ENCODE results near the gene GLI1. TPM values are rescaled to one million over a fixed set of nuclear protein-coding genes. Genes with fewer than 3 reads are reported as not detected.

The GLI1 gene
- total RNA-seq, 1 donor from 2014 or later: 0.26 TPM

DNA sequence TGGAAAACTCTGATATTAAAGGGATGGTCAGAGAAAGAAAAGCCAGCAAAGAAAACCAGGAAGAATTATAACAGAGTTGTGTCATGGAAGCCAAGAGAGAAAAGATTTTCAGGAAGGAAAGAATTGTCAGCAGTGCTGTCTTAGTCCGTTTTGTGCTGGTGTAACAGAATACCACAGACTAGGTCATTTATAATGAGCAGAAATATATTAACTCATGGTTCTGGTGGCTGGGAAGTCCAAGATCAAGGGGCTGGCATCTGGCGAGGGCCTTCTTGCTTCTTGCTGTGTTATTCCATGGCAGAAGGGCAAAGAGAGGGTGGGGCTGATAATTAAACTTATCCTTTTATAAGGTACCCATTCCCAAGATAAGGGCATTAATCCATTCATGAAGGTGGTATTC lies 10.9 kb upstream of the GLI1 start:
- Histone ChIP-seq H3K4me3 (ENCODE audit: low read depth, low read length) (no peak overlapping the region), H3K27me3 (ENCODE audit: control insufficient read depth, insufficient read depth, low read length) (no peaks in the 10 kb centered on the region), H3K36me3 (ENCODE audit: control insufficient read depth, insufficient read depth, low read length) (no peaks in the 10 kb centered on the region)
- FAIRE-seq (no peak), DNase-seq (ENCODE audit: low read depth) (no peak)
- TF ChIP-seq, protein P1, sequence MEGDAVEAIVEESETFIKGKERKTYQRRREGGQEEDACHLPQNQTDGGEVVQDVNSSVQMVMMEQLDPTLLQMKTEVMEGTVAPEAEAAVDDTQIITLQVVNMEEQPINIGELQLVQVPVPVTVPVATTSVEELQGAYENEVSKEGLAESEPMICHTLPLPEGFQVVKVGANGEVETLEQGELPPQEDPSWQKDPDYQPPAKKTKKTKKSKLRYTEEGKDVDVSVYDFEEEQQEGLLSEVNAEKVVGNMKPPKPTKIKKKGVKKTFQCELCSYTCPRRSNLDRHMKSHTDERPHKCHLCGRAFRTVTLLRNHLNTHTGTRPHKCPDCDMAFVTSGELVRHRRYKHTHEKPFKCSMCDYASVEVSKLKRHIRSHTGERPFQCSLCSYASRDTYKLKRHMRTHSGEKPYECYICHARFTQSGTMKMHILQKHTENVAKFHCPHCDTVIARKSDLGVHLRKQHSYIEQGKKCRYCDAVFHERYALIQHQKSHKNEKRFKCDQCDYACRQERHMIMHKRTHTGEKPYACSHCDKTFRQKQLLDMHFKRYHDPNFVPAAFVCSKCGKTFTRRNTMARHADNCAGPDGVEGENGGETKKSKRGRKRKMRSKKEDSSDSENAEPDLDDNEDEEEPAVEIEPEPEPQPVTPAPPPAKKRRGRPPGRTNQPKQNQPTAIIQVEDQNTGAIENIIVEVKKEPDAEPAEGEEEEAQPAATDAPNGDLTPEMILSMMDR (IDR thresholded peaks at IDR 0.05; ENCODE audit: insufficient read depth, low read length, severe bottlenecking): no peak

DNA sequence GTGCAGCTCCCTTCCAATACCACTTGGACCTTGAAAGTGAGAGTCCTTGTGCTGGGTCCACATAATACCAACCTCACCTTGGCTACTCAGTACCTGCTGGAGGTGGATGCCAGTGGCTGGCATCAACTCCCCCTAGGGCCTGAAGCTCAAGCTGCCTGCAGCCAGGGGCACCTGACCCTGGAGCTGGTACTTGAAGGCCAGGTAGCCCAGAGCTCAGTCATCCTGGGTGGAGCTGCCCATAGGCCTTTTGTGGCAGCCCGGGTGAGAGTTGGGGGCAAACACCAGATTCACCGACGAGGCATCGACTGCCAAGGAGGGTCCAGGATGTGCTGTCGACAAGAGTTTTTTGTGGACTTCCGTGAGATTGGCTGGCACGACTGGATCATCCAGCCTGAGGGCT lies 10.2 kb upstream of the GLI1 start:
- H3K27me3 ChIP-seq (ENCODE audit: control insufficient read depth, insufficient read depth, low read length): no peaks in the 10 kb centered on the region
- TF ChIP-seq, protein P1 (IDR thresholded peaks at IDR 0.05; ENCODE audit: insufficient read depth, low read length, severe bottlenecking): no peak
- DNase-seq (ENCODE audit: low read depth) (no peak), FAIRE-seq (no peak)
- H3K36me3 ChIP-seq (ENCODE audit: control insufficient read depth, insufficient read depth, low read length): no peaks in the 10 kb centered on the region
- no peak overlapping the region for H3K4me3 ChIP-seq (ENCODE audit: low read depth, low read length)

DNA sequence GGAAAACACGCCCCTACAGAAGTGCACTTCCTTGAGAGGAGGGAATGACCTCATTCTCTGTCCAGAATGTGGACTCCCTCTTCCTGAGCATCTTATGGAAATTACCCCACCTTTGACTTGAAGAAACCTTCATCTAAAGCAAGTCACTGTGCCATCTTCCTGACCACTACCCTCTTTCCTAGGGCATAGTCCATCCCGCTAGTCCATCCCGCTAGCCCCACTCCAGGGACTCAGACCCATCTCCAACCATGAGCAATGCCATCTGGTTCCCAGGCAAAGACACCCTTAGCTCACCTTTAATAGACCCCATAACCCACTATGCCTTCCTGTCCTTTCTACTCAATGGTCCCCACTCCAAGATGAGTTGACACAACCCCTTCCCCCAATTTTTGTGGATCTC lies 9.5 kb upstream of the GLI1 start:
- no peak for FAIRE-seq
- Histone ChIP-seq H3K36me3 (ENCODE audit: control insufficient read depth, insufficient read depth, low read length) (no peaks in the 10 kb centered on the region), H3K27me3 (ENCODE audit: control insufficient read depth, insufficient read depth, low read length) (no peaks in the 10 kb centered on the region), H3K4me3 (ENCODE audit: low read depth, low read length) (no peak overlapping the region)
- no peak for DNase-seq (ENCODE audit: low read depth)
- TF ChIP-seq, protein P1 (IDR thresholded peaks at IDR 0.05; ENCODE audit: insufficient read depth, low read length, severe bottlenecking): no peak

DNA sequence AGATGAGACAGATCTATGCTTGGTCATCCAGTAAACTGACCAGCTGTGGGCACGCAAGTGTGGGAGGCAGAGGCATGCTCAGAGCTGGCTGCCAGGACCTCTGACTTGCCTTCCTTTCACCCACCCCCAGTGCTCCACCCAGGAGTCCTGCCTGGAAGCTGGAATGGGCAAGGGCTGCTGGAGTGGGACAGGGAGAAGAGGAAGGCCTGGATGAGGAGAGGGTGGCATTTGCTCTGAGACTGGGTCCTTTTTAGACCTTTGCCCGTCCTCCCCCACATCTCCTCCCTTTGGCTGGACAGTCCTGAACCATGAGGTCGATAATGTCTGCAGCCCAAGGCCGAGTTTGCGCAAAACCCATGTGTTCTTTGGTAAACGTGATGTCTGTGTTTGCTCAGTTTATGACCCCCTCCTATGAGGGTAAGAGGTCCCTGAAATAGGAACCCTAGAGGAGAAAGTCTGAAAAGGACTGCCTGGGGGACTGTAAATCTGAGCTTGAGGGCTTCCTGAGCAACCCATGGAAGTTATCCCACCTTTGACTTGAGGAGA lies 8.3 kb upstream of the GLI1 start:
- no peak for FAIRE-seq
- Histone ChIP-seq H3K4me3 (ENCODE audit: low read depth, low read length) (no peak overlapping the region), H3K27me3 (ENCODE audit: control insufficient read depth, insufficient read depth, low read length) (no peaks in the 10 kb centered on the region), H3K36me3 (ENCODE audit: control insufficient read depth, insufficient read depth, low read length) (no peaks in the 10 kb centered on the region)
- TF ChIP-seq, protein P1 (IDR thresholded peaks at IDR 0.05; ENCODE audit: insufficient read depth, low read length, severe bottlenecking): no peak
- DNase-seq (ENCODE audit: low read depth): no peak

DNA sequence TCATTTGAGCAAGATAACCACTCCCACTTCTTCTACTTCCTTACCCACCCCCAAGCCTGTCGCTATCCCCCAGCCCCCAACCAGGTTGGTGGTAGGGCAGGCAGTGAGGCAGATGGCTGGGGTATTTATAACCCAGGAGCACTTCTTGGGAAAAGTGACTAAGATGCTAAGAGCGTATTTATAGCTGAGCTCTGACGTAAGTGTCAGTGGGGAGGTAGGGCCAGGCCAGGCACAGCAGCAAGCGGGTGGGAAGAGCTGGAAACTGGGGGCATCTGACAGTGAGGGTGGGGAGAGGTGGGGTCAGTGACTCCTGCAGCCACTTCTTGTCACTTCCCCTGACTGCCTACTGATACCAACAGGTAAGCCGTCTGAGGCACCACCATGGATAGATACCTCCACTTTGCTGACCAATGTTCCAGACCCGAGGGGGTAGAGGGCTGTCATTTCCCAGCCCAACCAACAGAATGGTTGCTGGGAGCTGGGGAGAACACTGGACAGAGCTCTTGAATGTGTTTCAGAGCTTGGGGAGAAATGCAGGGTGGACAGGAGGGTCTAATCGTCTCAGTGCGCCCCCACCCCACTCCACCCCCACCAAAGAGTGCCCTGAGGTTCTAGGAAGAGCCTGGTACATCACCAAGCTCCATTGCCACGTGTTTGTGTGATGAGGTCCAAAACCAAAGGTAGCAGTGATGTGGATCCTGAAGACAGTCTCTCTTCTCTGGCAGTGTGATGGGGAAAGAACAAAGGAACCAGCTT lies 7.2 kb upstream of the GLI1 start:
- Histone ChIP-seq H3K27me3 (ENCODE audit: control insufficient read depth, insufficient read depth, low read length) (no peaks in the 10 kb centered on the region), H3K36me3 (ENCODE audit: control insufficient read depth, insufficient read depth, low read length) (no peaks in the 10 kb centered on the region), H3K4me3 (ENCODE audit: low read depth, low read length) (no peak overlapping the region)
- DNase-seq (ENCODE audit: low read depth) (no peak), FAIRE-seq (no peak)
- TF ChIP-seq, protein P1 (IDR thresholded peaks at IDR 0.05; ENCODE audit: insufficient read depth, low read length, severe bottlenecking): no peak
